GM18951 (cell line): Measurements from ENCODE around the gene GOLGA6A.
"Not testable (repeated sequence)": the region's sequence is repeated elsewhere in the genome, so short reads cannot be mapped to it uniquely, and the experiment has no call there.

Experiments used
- POLR2A ChIP-seq: IDR thresholded peaks from 4 replicates; pipeline ENCODE4 v1.6.1; 2011; ENCODE audit warnings: mild to moderate bottlenecking; ENCODE audit not compliant: insufficient read length, insufficient read depth; ENCODE audit errors: extremely low read depth
- in situ Hi-C: fragments of 300-500 bp; cut with MboI; formaldehyde crosslinking; loops from one replicate; pipeline ENCODE4 v1.12.0; 2022; ENCODE audit warnings: low sequenced_read_pairs, mixed read lengths, inconsistent platforms; ENCODE audit not compliant: unreplicated experiment

The GOLGA6A gene

GRCh38 chr15:74124196-74124595 lies 41.8 kb upstream of the GOLGA6A start:
- in situ Hi-C loops, result loop anchor here (10.0 kb wide), 1 partner anchor 201 kb away; no protein-coding TSS in a partner anchor
- no peak for TF ChIP-seq POLR2A

DNA sequence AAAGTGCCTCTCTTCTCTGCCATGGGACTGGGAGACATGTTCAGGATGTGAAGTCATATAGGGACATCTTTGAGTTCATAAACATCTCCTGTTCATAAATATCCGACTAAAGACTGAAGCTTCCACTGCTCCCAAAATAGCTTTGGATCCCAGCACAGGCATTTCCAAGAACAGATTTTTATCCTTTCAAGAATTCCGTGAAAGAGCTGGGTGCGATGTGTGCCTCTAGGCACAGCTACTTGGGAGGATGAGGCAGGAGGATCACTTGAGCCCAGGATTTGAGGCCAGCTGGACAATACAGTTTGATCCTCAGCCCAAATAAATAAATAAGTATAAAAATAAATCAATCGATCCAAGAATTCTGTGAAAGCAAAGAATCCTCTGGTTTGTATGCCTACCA lies 41.3 kb upstream of the GOLGA6A start:
- TF ChIP-seq POLR2A, result no peak
- in situ Hi-C loops, result loop anchor here (10.0 kb wide), 1 partner anchor 201 kb away; no protein-coding TSS in a partner anchor

DNA sequence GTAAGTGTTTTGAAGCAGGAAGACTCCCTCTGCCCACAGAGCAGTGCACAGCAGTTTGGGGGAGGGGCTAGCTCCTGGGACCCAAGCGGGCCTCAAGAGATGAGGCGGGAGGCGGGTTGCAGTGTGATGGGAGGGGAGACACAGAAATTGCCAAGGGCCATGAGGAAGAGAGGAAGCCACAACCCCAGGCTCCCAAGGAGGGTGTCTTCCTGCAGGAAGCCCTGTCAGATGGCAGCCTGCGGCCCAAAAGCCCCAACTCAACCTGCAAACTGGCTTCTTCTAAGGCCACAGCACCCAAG lies 40.7 kb upstream of the GOLGA6A start:
- TF ChIP-seq POLR2A, result no peak
- in situ Hi-C loops, result loop anchor here (10.0 kb wide), 1 partner anchor 202 kb away; no protein-coding TSS in a partner anchor

DNA sequence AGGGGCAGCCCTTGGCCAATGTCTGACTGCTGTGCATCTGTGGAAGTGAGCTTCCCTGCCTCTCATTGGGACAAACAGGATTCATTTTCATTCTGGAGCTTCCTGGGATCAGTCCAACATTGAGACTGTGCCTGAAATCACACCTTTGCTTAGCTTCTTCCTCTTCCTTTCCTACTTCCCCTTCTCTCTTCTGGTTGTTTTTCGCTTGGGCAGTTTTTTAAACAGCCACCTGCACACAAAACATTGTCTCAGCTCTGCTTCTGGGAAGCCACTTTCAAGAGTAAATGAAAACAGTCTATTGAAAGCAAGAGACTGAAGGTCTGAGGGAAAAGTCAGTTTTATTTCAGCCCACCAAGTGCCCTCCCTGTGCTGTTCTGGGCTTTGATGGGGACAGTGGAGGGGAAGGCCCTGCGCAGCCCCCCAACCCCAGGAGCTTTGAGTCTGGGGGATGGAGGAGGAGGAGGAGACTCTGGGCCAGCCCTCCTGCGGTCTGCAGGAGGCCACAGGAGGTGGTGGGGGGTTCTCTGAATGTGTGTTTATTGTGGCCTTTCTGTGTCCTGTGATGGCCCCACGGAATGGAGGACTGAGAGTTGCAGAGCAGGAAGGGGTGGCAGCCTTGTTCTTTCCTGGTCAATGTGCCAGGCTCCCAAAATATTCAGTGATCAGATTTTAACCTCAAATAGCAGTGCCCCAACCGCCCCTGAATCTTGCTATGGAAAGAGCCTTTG lies 40.2 kb upstream of the GOLGA6A start:
- in situ Hi-C loops, result loop anchor here (10.0 kb wide), 1 partner anchor 202 kb away; no protein-coding TSS in a partner anchor
- TF ChIP-seq POLR2A, result no peak

DNA sequence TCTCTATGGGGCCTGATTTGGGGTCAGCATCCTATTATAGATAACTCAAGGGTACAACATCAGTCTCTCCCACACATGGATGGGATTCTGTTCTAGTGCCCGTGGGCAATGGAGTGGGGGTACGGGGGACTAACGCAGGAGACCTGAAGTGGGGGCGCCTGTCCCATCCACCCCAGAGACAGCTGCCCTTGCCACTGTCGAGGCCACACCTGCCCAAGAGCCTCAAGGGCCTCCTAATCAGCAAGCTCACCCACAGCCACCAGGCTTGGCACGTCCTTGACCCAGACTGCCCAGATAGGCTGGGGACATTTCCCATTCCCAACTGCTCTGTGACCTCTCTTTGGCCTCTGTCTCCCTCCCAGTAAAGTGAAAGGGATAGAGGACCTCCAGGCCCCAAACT lies 39.5 kb upstream of the GOLGA6A start:
- no peak for TF ChIP-seq POLR2A
- in situ Hi-C loops, result loop anchor here (10.0 kb wide), 1 partner anchor 203 kb away; no protein-coding TSS in a partner anchor

DNA sequence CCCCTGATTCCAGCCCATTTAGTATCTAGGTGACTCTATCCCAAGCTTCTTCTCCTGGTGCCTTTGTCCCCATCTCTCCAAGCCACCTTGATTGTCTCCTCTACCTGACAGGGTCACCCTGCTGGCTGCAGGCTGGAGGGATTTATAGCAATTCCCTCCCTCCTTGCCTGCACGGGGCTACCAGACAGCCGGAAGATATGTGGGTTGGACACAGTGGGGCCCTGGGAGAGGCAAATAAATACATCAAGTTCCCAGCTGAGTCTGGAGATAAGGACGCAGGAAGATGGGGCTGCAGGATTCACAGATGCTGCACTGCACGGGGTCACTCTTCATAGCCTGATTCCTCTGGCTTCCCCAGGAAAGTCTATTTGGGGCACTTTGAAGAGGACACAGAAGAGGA lies 38.7 kb upstream of the GOLGA6A start:
- TF ChIP-seq POLR2A, result no peak
- in situ Hi-C loops, result loop anchor here (10.0 kb wide), 1 partner anchor 204 kb away; no protein-coding TSS in a partner anchor

GRCh38 chr15:74120426-74120825 lies 38.1 kb upstream of the GOLGA6A start:
- no peak for TF ChIP-seq POLR2A
- in situ Hi-C loops, result loop anchor here (10.0 kb wide), 1 partner anchor 204 kb away; no protein-coding TSS in a partner anchor

DNA sequence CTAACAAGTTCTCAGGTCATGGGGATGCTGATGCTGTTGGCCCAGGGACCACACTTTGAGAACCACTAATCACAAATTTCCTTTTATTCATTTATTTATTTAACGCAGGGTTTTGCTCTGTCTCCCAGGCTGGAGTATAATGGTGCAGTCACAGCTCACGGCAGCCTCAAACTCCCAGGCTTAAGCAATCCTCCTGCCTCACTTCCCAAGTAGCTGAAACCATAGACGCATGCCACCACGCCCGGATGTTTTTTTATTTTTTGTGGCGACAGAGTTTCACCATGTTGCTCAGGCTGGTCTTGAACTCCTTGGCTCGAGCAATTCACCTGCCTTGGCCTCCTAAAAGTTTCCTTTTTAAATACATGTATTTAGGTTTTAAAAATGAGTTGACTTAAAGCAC lies 27.4 kb upstream of the GOLGA6A start:
- in situ Hi-C loops, result loop anchor here (10.0 kb wide), 1 partner anchor 1475 kb away; no protein-coding TSS in a partner anchor
- no peak for TF ChIP-seq POLR2A

GRCh38 chr15:74108611-74109010 lies 26.3 kb upstream of the GOLGA6A start:
- in situ Hi-C loops, result loop anchor here (10.0 kb wide), 1 partner anchor 1474 kb away; no protein-coding TSS in a partner anchor

GRCh38 chr15:74108111-74108510 lies 25.8 kb upstream of the GOLGA6A start:
- in situ Hi-C loops, result loop anchor here (10.0 kb wide), 1 partner anchor 1473 kb away; no protein-coding TSS in a partner anchor
- TF ChIP-seq POLR2A, result no peak

DNA sequence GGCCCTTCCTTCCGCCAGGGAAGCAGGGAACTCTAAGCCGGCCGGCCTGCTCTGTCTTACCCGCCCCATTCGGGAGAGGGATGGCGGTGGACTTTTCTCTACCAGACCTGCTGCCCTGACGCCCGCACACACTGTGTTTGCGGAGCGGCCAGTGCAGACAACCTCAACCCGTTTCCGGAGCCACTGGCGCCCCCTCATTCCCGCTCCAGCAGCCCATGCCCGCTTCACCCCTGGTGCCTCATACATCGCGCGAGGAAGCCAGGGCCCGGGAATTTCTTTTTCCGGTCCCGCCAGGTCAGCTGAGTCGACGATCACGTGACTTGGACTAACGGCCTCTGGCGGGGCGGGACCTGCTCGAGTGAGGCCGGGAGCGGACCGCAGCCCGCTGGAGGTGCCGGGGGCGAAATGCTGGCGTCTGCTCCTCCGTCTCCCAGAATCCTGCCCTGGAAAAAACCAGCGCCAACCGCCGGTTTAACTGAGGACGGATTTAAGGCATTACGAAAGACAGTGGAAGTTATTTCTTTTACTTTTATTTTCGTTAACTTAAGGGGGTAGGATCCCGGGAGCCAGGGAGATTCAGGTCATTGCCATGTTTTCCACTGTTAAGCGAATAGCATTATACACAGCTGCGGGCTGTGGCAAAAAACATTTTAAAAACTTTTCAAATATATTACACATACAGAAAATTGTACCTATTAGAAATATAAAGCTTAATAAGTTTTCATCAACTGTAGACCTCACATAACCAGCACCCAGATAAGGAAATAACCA lies 17.8 kb upstream of the GOLGA6A start:
- in situ Hi-C loops, result loop anchor here (10.0 kb wide), 1 partner anchor 1465 kb away; no protein-coding TSS in a partner anchor

DNA sequence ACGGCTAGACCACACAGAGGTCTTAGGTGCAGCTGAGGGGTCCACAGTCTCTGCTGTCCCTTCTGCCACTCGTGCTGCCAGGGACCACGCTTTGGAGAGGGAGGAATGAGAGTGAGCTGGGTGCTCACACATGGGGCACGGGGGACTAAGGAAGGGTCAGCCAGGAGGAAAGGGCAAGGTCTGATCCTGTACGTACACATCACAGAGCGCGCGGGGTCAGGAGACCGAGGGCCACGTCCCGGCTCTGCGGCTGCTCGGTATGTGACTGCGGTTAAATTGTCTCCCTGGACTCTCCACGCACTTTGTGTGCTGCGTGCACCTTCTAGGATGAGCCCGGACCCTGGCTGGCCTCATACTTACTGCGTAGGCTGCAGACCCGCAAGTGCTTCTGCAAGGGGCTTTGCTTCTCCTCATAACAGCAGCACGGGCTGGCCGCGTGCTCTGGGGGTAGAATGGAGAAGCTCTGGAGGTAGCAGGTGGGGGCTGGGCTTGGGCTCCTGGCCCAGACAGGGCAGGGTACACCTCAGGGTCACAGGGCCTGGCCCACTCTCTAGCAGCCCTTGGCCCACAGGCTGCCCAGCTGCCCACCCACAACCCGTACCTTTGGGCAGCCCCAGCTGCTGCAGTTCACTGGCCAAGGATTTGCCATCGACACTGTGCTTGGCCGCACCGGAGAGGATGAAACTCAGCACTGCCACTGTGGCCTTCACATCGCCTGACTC lies 14.6 kb upstream of the GOLGA6A start:
- in situ Hi-C loops, result not testable (repeated sequence)

DNA sequence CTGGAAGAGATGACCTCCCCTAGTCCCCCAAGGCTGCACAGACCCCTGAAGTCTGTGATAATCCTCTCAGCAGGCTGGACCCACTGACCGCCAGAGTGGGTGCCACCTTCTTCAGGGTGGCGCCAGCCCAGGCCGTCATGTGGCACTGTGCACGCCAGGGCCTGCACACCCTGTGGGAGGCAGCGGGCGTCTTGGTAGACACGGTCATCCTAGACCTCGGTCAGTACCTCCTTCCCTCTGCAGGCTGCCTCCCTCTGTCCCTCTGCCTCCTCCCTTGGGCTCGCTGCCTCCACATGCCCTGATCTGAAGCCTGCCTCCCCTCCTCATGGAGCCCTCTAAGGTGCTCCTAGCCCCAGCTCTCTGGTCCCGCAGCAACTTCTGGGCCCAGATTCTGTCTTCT lies 13.3 kb upstream of the GOLGA6A start:
- in situ Hi-C loops, result not testable (repeated sequence)

DNA sequence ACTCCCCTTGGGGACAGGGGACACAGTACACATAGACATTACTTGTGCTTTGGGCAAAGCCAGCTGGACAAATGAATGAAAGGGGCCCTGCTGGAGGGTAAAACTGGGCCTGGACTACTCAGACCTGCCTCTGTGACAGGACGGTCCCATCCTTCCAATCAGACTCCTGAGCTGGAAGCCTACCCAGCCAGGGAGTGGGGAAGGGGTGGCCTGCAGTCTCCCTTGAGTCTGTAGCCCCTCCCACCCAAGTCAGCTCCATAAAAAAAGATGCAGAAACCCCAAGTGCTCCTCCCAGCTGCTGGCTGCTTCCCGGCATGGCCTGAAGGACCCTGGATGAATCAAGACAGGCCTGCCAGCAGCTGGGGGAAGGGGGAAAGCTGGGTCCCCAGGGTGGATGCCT lies 12.2 kb upstream of the GOLGA6A start:
- in situ Hi-C loops, result not testable (repeated sequence)

DNA sequence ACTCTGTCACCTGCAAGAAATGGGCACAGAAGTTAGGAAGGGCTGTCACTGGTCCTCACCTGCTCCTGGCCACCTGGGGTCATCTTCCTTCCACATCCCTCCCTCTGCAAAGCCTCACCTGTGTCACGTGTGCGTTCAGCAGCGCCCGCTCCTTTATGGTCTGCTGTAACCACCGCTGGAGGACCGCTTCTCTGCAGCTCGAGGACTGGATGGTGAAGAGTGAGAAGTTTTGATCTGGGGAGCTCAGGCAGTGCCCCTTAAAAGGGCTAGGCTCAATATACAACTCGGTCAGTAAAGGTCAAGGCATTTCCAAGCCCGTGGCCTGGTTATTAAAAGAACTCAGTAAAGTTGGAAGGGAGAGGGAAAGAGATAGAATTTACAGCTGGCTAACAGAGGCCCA lies 6.6 kb downstream of the GOLGA6A start:
- in situ Hi-C loops, result not testable (repeated sequence)

- in situ Hi-C loops, result not testable (repeated sequence)
These were observed 9.6 kb downstream of the GOLGA6A start for GRCh38 chr15:74072614-74073337.

DNA sequence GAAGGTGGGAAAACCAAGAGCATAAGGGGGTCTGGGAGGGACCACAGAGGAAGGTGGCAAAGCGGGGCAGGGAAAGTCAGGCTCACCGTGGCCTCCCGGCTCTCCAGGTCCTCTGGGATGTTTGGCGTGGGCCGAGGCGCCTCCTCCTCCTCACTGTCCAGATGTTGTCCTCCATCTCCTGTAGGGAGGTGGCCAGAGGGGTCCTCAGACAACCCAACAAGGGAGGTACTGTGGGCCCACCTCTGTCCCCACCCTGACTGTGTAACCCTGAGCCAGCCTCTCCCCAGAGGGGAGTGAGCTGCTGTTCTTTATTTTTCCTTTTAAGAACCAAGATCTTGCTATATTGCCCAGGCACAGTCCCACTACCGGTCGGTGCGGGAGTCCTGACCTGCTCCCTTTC lies 10.2 kb downstream of the GOLGA6A start:
- in situ Hi-C loops, result not testable (repeated sequence)

GRCh38 chr15:74071645-74072044 lies 10.7 kb downstream of the GOLGA6A start:
- in situ Hi-C loops, result not testable (repeated sequence)
